ENCODE data around the gene CHRNG.
"Not testable (repeated sequence)": the region's sequence is repeated elsewhere in the genome, so short reads cannot be mapped to it uniquely, and the experiment has no call there.

The CHRNG gene

GRCh38 chr2:232547991-232548390 lies 8.5 kb downstream of the CHRNG start:
- no peak for DNase-seq

- DNase-seq = no peak
Observed at GRCh38 chr2:232549655-232550353, 10.3 kb downstream of the CHRNG start.

GRCh38 chr2:232550354-232551249 lies 11.1 kb downstream of the CHRNG start, which contains the start of the genes EIF4E2 and TIGD1:
Gene EIF4E2 (plus strand): TSS chr2:232550689. CDS start chr2:232550725, 36 bp downstream.
Gene TIGD1 (minus strand): TSS chr2:232550557. CDS start chr2:232549882, 675 bp downstream.
- DNase-seq = peak; percentile 86

GRCh38 chr2:232551250-232551638 lies 11.8 kb downstream of the CHRNG start:
- no peak for DNase-seq

GRCh38 chr2:232551776-232552175 lies 12.3 kb downstream of the CHRNG start:
- DNase-seq = no peak

- no peak for DNase-seq
Observed at GRCh38 chr2:232556426-232556825, 16.9 kb downstream of the CHRNG start.

- no peak for DNase-seq
Observed at GRCh38 chr2:232562515-232563151, 23.1 kb downstream of the CHRNG start.

GRCh38 chr2:232563580-232563979 lies 24.1 kb downstream of the CHRNG start:
- DNase-seq = no peak

- DNase-seq = no peak
Observed at GRCh38 chr2:232567721-232568120, 28.2 kb downstream of the CHRNG start.

- DNase-seq = no peak
Observed at GRCh38 chr2:232568161-232568560, 28.7 kb downstream of the CHRNG start.

GRCh38 chr2:232569541-232569940 lies 30.0 kb downstream of the CHRNG start:
- no peak for DNase-seq

GRCh38 chr2:232570481-232570880 lies 31.0 kb downstream of the CHRNG start:
- not testable (repeated sequence) for DNase-seq

- no peak for DNase-seq
Observed at GRCh38 chr2:232571026-232571474, 31.6 kb downstream of the CHRNG start.

- no peak for DNase-seq
Observed at GRCh38 chr2:232573042-232573441, 33.5 kb downstream of the CHRNG start.

- DNase-seq = no peak
Observed at GRCh38 chr2:232573771-232574435, 34.4 kb downstream of the CHRNG start.

- no peak for DNase-seq
Observed at GRCh38 chr2:232574674-232575403, 35.3 kb downstream of the CHRNG start.

GRCh38 chr2:232575404-232575746 lies 35.9 kb downstream of the CHRNG start:
- DNase-seq = no peak

GRCh38 chr2:232576995-232577394 lies 37.5 kb downstream of the CHRNG start:
- no peak for DNase-seq

GRCh38 chr2:232577841-232578240 lies 38.3 kb downstream of the CHRNG start:
- no peak for DNase-seq

GRCh38 chr2:232578626-232579025 lies 39.1 kb downstream of the CHRNG start:
- no peak for DNase-seq

GRCh38 chr2:232580648-232580981 lies 41.1 kb downstream of the CHRNG start:
- DNase-seq = no peak

- DNase-seq = no peak
Observed at GRCh38 chr2:232581725-232582124, 42.2 kb downstream of the CHRNG start.

Data from NK-92 treated with Interleukin-12 subunit alpha and Interleukin-12 subunit beta, amount 100 ng/mL, for 24 hours (cell line).